Esophagus squamous epithelium (tissue), 4 donors: ENCODE results near the gene COTL1.

Experiments
- POLR2A ChIP-seq, 4 donors: fragments of 450-650 bp; IDR thresholded peaks; one replicate each; pipeline ENCODE4 v1.6.1; 2017; ENCODE audit warnings: antibody characterized with exemption in 4 of 4, mild to moderate bottlenecking in 4 of 4, moderate library complexity in 3 of 4
- TF ChIP-seq, protein P1 (sequence below), 6 experiments: fragments of 450-650 bp in 4 of 6; fragments of 200-600 bp in 2 of 6; sonication (generic) in 2 of 6; IDR thresholded peaks; one replicate each; pipeline ENCODE4 v1.5.1; 2016 to 2019; ENCODE audit warnings: antibody characterized with exemption in 6 of 6, mild to moderate bottlenecking in 4 of 6, moderate library complexity in 4 of 6

DNA sequence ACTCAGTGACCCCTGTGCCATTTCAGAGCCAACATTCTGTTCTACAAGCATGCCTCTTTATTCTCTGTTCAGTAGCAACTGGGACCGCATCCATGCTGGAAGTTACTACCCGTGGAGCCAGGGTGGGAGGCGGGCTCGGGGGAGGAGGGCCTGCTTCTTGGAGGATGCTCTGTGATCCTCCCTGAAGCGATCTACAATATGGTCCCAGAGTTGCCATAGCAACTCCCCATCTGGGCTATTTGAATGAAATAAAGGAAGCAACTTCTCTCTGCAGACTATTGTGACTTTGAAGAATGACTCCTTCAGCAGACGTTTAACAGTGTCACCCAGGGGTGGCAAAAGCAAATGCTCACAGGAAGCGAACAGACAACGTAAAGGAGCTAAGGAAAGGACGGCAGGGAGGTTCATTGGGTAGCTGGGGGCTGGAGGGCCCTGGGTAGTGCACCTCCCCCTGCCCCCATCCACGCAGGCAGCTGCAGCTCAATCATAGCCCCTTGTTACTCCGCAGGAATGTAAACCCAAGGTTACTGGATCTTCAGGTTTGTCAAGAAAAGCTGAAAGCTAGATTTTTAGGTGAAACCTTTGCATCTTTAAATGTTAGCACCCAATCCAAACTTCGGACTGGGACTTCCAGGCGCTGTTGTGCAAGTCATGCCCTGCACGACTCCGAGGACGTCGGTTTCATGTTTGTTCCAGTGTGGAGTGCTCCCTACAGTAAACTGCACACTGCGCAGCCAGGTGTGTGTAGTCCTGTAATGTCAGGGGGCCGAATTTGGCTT, 62.3 kb downstream of the COTL1 start:
- no peak for TF ChIP-seq POLR2A (IDR thresholded peaks at IDR 0.05)
- TF ChIP-seq, protein P1, sequence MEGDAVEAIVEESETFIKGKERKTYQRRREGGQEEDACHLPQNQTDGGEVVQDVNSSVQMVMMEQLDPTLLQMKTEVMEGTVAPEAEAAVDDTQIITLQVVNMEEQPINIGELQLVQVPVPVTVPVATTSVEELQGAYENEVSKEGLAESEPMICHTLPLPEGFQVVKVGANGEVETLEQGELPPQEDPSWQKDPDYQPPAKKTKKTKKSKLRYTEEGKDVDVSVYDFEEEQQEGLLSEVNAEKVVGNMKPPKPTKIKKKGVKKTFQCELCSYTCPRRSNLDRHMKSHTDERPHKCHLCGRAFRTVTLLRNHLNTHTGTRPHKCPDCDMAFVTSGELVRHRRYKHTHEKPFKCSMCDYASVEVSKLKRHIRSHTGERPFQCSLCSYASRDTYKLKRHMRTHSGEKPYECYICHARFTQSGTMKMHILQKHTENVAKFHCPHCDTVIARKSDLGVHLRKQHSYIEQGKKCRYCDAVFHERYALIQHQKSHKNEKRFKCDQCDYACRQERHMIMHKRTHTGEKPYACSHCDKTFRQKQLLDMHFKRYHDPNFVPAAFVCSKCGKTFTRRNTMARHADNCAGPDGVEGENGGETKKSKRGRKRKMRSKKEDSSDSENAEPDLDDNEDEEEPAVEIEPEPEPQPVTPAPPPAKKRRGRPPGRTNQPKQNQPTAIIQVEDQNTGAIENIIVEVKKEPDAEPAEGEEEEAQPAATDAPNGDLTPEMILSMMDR (IDR thresholded peaks at IDR 0.05) = no peak
